Kidney (tissue), 14 donors: ENCODE measurements around the gene ABCA10. TPM values are rescaled to one million over a fixed set of nuclear protein-coding genes. Genes with fewer than 3 reads are reported as not detected.
A peak's percentile ranks its signal among the peaks of the same experiment; 100 is the strongest.

Experiments used
- DNase-seq, 5 donors: peaks; one replicate each; pipeline ENCODE4 v3.0.0-alpha.2; 2013 to 2020
- FAIRE-seq: peaks from 2 replicates; lab custom pipeline; 2012; peaks lifted over from hg19 to GRCh38; lab: Jason Lieb, UNC
- H3K27ac ChIP-seq, 2 donors: one replicate each; pipeline ENCODE4 v1.7.0; 2013; ENCODE audit warnings: low read depth in 2 of 2, low read length in 2 of 2, inconsistent platforms in 1 of 2
- H3K27me3 ChIP-seq: one replicate; pipeline ENCODE4 v1.7.1; 2013; ENCODE audit warnings: low read length, inconsistent platforms; ENCODE audit not compliant: control insufficient read depth, insufficient read depth
- H3K36me3 ChIP-seq, 3 donors: one replicate each; pipeline versions ENCODE4 v1.7.0 to v1.7.1; 2013; ENCODE audit warnings: low read length in 3 of 3, control low read depth in 1 of 3, inconsistent platforms in 1 of 3; ENCODE audit not compliant: insufficient read depth in 3 of 3, control insufficient read depth in 2 of 3
- H3K4me1 ChIP-seq, 3 donors: one replicate each; pipeline versions ENCODE4 v1.7.0 to v1.7.1; 2013; ENCODE audit warnings: low read length in 3 of 3, inconsistent platforms in 1 of 3, low read depth in 1 of 3; ENCODE audit not compliant: control insufficient read depth in 2 of 3, insufficient read depth in 2 of 3
- H3K4me3 ChIP-seq, 3 donors: one replicate each; pipeline versions ENCODE4 v1.7.0 to v1.8.1; 2013; ENCODE audit warnings: low read length in 3 of 3, control low read depth in 1 of 3, inconsistent platforms in 1 of 3
- H3K9ac ChIP-seq, 3 donors: one replicate each; pipeline versions ENCODE4 v1.7.0 to v1.7.1; 2013; ENCODE audit warnings: low read length in 3 of 3, control low read depth in 1 of 3, inconsistent platforms in 1 of 3
- H3K9me3 ChIP-seq, 3 donors: one replicate each; pipeline versions ENCODE4 v1.7.0 to v1.7.1; 2013; ENCODE audit warnings: low read length in 3 of 3, control low read depth in 1 of 3, inconsistent platforms in 1 of 3; ENCODE audit not compliant: control insufficient read depth in 2 of 3, insufficient read depth in 1 of 3
- intact Hi-C: fragments of 100-400 bp; cut with DNase I; formaldehyde crosslinking; loops from one replicate; pipeline ENCODE4 v1.11.1; 2022
- polyA plus RNA-seq: library from polyadenylated mRNA; stranded (reverse); fragments of 350-450 nt; fragmentation: Illumina TruSeq; extraction: RNeasy Lipid Tissue Mini Kit (QIAGEN cat#74804); gene quantifications from one replicate; pipeline ENCODE4 v1.2.3, GENCODE V29; 2014; ENCODE audit warnings: low read depth, low replicate concordance; ENCODE audit not compliant: insufficient read depth
- total RNA-seq: library from RNA; stranded (reverse); fragmentation: NEBNext Ultra II Directional; extraction: Animal tissue kit (Norgen Biotek cat#: 25700); gene quantifications from one replicate; pipeline ENCODE4 v1.2.1, GENCODE V29; 2021
- TF ChIP-seq, protein P1 (sequence below): IDR thresholded peaks from 3 replicates; pipeline ENCODE4 v1.5.1; 2012; ENCODE audit warnings: mild to moderate bottlenecking, moderate library complexity, borderline replicate concordance; ENCODE audit not compliant: insufficient read depth; ENCODE audit errors: extremely low read depth
- donor health status: control.
- donor health status: control.
- donor health status: control.
- donor health status: control.
- donor health status: control.
- donor health status: DM: yes; HTN: yes; CAD: no.
- donor health status: Normal renal cell carcinoma (clear cell type).

ABCA10 gene
- total and polyA plus RNA-seq, 2 donors from 2014 or later = 2.1 to 4.2 TPM

DNA sequence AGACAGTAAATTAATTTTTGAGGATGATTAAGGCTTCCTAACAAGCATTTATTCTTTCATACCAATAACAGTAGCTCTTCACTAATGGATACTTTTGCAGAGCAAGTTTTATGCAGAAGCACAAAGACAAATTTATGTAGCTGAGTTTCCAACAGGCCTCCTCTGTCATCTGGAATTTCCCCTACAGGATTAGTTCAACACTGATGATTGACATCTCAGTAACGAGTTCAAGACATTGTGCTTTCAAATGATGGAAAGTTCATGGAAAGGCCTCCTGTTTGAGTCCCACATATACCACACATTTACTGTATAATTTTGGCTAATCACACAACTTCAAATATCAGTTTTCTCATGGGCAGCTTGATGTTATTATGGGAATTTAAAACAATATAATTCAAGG, 40.6 kb downstream of the ABCA10 start:
- intact Hi-C loops = no loop called here
- Histone ChIP-seq H3K9ac (no peak overlapping the region), H3K27me3 (no peaks in the 10 kb centered on the region), H3K27ac (no peak overlapping the region), H3K9me3 (no peaks in the 10 kb centered on the region), H3K4me1 (no peaks in the 10 kb centered on the region), H3K4me3 (no peak overlapping the region), H3K36me3 (no peaks in the 10 kb centered on the region)
- TF ChIP-seq, protein P1, sequence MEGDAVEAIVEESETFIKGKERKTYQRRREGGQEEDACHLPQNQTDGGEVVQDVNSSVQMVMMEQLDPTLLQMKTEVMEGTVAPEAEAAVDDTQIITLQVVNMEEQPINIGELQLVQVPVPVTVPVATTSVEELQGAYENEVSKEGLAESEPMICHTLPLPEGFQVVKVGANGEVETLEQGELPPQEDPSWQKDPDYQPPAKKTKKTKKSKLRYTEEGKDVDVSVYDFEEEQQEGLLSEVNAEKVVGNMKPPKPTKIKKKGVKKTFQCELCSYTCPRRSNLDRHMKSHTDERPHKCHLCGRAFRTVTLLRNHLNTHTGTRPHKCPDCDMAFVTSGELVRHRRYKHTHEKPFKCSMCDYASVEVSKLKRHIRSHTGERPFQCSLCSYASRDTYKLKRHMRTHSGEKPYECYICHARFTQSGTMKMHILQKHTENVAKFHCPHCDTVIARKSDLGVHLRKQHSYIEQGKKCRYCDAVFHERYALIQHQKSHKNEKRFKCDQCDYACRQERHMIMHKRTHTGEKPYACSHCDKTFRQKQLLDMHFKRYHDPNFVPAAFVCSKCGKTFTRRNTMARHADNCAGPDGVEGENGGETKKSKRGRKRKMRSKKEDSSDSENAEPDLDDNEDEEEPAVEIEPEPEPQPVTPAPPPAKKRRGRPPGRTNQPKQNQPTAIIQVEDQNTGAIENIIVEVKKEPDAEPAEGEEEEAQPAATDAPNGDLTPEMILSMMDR = no peak
- FAIRE-seq = no peak
- DNase-seq = peak in 1 of 5 donors; percentile 34

DNA sequence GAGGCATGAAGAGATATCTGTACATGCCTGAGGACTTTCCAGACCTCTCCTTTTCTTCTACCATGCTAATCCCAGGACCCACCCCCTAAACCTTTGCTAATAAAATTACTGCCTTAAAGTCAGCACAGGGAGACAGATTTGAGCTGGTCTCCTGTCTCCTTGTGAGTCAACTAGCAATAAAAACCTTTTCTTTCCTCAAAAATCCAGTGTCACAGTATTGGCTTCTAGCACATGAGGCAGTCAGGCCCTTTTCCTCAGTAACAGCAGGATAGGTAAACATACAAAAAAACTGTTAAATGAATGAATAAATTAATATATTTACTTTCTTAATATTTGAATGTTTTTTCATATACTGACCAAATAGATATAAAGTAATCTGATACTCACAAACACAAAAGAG, 41.3 kb downstream of the ABCA10 start:
- DNase-seq = peak in 1 of 5 donors; percentile 5
- intact Hi-C loops = no loop called here
- TF ChIP-seq, protein P1 = no peak
- no peak for FAIRE-seq
- Histone ChIP-seq H3K36me3 (no peaks in the 10 kb centered on the region), H3K27me3 (no peaks in the 10 kb centered on the region), H3K27ac (no peak overlapping the region), H3K4me1 (no peaks in the 10 kb centered on the region), H3K4me3 (no peak overlapping the region), H3K9ac (no peak overlapping the region), H3K9me3 (no peaks in the 10 kb centered on the region)

DNA sequence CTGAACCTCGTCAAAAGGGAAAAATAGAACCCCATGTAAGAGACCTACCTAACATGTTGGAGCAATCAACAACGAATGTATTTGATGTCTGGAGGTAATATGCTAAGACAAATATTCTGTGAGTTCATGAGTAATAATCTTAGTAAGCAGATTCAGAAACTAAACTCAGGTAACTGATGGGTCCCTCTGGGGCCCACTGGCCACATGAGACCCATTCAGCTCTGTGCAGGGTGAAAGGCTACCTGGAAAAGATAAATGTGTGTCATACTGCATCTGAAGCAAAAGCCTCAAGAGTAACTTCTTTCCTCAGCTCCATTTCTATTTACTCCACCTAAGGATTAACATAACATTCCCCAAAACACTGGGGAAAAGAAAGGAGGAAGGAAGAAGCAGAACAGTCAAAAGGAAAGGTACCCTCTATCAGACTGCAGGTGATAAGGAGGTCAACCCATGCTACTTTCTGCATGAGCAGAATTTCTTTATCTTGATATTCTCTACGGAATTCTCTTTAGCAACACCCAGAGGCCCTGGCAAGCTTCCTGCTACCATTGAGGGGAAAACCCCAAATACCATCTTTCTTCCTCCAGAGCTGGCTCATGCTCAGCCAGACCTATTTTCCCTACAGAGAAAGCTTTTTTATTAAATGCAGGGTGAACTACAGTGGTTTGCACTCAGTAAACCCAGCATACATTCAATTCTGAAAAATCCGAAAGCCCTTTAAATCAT, 49.2 kb downstream of the ABCA10 start:
- no peak for FAIRE-seq
- intact Hi-C loops = no loop called here
- no peaks in the 10 kb centered on the region for H3K27me3 ChIP-seq
- H3K9me3 ChIP-seq = no peaks in the 10 kb centered on the region
- TF ChIP-seq, protein P1 = no peak
- no peaks in the 10 kb centered on the region for H3K4me1 ChIP-seq
- no peak overlapping the region for H3K4me3 ChIP-seq
- no peak for DNase-seq
- H3K27ac ChIP-seq = no peak overlapping the region
- peaks cover 0 to 3% (median 0%) of the 10 kb centered on the region in 3 donors for H3K36me3 ChIP-seq
- H3K9ac ChIP-seq = no peak overlapping the region

DNA sequence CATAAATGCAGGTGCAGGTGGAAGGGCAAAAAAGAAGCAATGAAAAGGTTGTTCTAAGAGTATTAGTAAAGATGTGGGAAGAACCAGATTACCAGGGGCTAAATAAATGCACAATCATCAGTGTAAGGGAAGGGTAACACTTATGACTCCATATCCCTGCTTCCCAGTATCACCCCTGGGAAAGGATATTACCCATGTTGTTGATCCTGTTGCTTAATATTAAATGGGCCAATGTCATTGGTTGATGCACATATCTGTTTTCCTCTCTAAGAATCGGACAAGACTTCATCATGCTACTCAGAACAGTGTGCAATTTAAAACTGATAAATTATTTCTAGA, 52.2 kb downstream of the ABCA10 start:
- no peaks in the 10 kb centered on the region for H3K4me1 ChIP-seq
- H3K9me3 ChIP-seq = no peaks in the 10 kb centered on the region
- H3K9ac ChIP-seq = no peak overlapping the region
- FAIRE-seq (no peak), DNase-seq (no peak)
- no peak overlapping the region for H3K4me3 ChIP-seq
- TF ChIP-seq, protein P1 = no peak
- H3K27me3 ChIP-seq = no peaks in the 10 kb centered on the region
- peaks cover 0 to 3% (median 0%) of the 10 kb centered on the region in 3 donors for H3K36me3 ChIP-seq
- no peak overlapping the region for H3K27ac ChIP-seq
- intact Hi-C loops = no loop called here
